IMR-90 (cell line): ENCODE measurements around the gene ANGPTL5. TPM values are rescaled to one million over a fixed set of nuclear protein-coding genes. Genes with fewer than 3 reads are reported as not detected.

Source experiments
- polyA plus RNA-seq, 3 experiments: library from polyadenylated mRNA; depleted of rRNA; stranded (reverse); fragments of >200 nt; gene quantifications; 2 replicates each; pipeline ENCODE4 v1.2.3, GENCODE V29; 2012; ENCODE audit warnings: low replicate concordance in 1 of 3
- total RNA-seq: library from RNA; depleted of rRNA; stranded (reverse); fragments of >200 nt; gene quantifications from 2 replicates; pipeline ENCODE4 v1.2.3, GENCODE V29; 2012; rRNA removed

ANGPTL5 gene
- total and polyA plus RNA-seq, 2 of the 4 experiments (the other 2 are of a cell fraction), result not detected

Other genes with a start within 250 kb of the ANGPTL5 start
- 0.72 and 1.1 TPM in 2 replicates for gene CEP126, start 1.5 kb downstream of the ANGPTL5 start, total RNA-seq
- 0.83 and 1.4 TPM in 2 replicates for gene CEP126, start 1.5 kb downstream of the ANGPTL5 start, polyA plus RNA-seq (2012; rRNA removed)
- gene CFAP300, start 130.9 kb upstream of the ANGPTL5 start, total RNA-seq, result 0.90 and 1.9 TPM in 2 replicates
- 0.87 and 1.8 TPM in 2 replicates for gene CFAP300, start 130.9 kb upstream of the ANGPTL5 start, polyA plus RNA-seq (2012; rRNA removed)
- gene YAP1, start 193.9 kb upstream of the ANGPTL5 start, total RNA-seq, result 207 and 251 TPM in 2 replicates
- gene YAP1, start 193.9 kb upstream of the ANGPTL5 start, polyA plus RNA-seq (2012; rRNA removed), result 116 and 121 TPM in 2 replicates